Epithelial cell of prostate (primary cell): ENCODE results near the gene STK26.
"Not testable (repeated sequence)": the region's sequence is repeated elsewhere in the genome, so short reads cannot be mapped to it uniquely, and the experiment has no call there.

Experiments
- DNase-seq: peaks from one replicate; pipeline ENCODE4 v3.0.0-alpha.2; 2011; ENCODE audit warnings: low read depth, low spot score
- H3K27ac ChIP-seq: fragments of 450-650 bp; 2 replicates; pipeline ENCODE4 v1.5.1; 2017; ENCODE audit warnings: mild to moderate bottlenecking

Gene STK26

DNA sequence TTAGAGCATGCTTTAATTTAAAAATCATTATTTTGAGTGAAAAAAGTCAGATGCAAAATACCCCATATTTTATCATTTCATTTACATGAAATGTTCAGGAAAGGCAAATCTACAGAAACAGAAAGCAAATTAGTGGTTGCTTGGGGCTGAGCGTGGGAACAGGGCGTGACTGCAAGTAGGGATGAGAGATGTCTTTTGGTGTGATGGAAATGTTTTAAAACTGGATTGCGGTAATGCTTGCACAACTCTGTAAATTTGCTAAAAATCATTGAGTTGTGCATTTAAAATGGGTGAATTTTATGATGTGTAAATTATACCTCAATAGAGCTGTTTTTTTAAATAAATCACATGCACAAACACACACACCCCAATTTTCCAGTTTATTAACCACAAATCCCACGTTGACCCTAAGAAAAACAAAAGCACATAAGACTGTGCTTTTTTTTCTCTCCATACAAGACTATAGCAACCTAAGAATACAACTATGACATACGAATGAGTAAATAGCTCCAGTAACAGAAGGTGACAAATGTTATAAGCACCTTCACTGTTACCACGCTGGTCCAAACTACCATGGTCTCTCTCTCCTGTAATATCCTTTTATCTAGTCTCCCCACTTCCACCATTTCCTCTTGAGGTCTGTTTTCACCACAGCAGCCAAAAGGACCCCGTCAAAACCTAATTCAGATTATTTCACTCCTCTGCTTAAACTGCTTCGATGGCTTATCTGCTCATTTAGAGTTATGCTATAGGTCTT, 67.5 kb downstream of the STK26 start:
- no peak overlapping the region for H3K27ac ChIP-seq
- no peak for DNase-seq

DNA sequence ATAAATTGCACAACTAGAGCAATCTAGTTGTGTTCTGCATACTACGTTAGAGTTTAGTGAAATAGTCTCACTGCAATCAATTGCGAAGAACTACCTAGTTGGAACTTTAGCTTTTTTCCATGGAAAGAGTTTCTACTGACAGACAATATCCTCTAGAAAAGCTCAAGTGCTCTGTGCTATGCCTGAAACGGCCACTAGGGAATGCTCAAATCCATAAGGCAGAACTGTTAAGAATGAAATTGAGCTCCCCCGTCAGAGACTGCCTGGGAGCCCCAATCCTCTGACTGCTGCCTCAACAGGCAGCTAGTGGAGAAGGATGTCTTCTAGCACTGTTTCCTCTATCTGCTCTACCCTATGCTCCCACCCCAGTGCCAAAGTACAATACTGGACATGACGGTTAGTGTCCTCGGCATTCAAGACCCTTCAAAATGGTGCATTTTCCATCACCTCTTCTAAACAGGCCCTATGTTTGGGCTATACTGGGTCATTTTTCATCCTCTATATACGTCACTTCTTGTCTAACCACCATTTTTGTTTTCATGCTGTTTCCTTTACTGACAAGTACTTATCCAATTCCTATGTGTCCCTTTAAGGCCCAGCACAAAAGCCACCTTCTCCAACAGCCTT, 69.5 kb downstream of the STK26 start:
- peak; percentile 6 for DNase-seq
- H3K27ac ChIP-seq: no peak overlapping the region

DNA sequence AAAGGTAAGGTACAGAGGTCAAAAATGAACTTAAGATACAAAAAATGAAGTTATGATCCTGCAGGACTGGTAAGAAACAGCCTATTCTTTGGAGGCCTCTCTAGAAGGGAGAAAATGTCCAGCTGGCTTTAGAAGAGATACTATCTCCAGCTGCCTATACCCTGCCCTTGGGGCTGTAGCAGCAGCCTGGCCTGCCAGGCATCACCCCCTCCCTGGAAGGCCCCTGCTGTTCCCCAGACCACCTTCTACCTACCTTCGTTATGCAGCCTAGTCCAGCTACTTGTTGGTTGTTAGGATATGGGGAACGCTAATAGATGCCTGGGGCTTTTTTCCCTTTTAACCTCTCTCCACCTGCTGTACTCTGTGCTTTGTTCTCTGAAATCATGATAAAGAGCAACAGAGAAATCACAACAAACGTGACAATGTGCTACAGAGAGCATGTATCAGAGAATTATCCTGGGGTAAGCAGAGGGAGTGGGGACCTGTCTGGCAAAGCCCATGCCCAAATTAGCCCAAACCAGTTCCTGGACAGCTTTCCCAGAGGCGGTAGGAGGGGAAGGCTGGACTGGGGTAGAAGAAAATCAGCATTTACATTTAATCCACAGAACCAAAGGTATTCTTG, 70.2 kb downstream of the STK26 start:
- H3K27ac ChIP-seq: no peak overlapping the region

DNA sequence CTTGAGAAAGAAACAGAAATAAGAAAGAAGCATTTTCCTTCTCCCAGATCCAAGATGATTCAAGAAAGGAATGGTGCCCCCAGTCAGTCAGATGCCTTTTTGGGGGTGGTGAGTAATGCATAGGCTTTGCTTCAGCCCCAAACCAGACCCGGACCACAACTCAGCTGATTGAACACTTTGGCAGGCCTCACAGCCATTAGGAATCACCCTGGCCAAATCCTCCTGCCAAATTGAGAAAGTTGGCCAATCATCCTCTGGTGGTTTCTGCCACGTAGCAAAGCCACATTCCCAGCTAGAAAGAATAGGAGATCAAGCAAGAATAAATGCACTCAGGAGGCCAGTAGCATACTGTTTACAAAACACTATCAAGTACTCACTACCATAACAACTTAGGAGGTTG, 71.1 kb downstream of the STK26 start:
- DNase-seq: no peak
- no peak overlapping the region for H3K27ac ChIP-seq

More for the DNA sequence above, 70.2 kb downstream of the STK26 start:
- no peak for DNase-seq

DNA sequence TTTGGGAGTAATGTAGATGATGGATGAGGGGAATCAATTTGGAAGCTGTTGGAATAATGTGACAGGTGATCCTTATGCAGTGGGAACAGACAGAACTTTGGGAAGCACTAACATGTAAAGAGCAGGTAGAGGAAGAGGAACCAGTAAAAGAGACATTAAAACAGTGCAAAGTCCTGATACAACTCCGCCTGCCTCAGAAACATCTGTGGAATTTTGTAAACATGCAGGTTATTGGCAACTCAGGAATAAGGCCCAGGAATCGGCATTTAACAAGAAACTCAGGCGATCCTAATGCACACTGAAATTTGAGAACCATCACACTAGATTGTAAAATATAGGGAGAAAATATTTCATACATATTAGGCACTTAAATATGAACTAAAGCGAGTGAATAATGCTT, 75.6 kb downstream of the STK26 start:
- H3K27ac ChIP-seq, DNase-seq: not testable (repeated sequence)

DNA sequence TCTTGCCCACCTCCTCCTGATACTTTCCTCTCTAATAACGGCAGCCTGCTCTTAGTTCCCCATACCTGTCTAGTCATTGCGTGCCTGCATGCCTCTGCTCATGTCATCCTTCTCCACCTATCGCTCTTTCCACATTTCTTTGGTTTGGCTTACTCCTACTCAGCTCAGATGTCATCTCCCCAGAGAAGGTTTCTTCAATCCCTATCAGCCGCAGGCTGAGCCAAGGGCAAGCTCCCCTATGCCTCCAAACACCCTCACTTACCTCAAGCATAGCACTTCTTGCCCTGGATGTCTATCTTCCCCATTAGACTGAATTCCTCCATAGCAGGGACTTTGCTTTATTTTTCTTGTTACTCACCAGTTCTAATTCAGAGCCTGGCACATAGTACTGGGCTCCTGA, 78.1 kb downstream of the STK26 start:
- DNase-seq: no peak
- H3K27ac ChIP-seq: no peak overlapping the region

DNA sequence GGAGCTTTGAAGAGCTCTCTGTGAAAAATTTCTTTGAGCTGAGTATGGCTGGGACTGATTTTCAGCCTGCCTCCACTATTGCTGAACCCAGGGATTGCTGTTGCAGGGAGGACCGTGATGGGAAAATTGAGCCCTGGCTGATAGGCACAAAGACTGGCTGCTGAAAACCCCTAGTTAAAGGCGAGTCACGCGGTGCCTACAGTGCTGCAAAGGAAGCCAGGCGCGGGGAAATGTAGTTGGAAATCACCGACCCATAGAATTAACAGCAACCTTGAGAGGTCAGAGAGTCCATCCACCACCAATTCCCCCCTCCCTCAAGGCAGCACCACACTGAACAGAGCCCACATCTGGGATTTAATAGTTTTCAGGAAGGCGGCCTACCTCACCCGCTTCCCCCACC, 78.7 kb downstream of the STK26 start:
- H3K27ac ChIP-seq: no peak overlapping the region
- no peak for DNase-seq

DNA sequence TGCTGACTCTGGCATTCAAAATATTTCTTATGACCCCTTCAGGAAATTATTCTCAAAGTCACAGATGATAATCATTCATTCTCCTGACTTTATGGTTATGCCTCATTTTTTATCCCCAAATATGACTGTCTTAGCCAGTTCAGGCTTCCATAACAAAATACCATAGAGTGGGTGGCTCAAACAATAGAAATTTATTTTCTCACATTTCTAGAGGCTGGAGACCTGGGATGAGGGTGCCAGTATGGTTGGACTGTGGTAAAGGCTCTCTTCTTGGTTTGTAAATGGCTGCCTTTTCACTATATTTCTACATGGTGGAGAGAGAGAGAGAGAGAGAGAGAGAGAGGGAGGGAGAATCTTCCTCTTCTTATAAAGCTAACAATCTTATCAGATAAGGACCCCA, 84.2 kb downstream of the STK26 start:
- no peak for DNase-seq
- no peak overlapping the region for H3K27ac ChIP-seq

DNA sequence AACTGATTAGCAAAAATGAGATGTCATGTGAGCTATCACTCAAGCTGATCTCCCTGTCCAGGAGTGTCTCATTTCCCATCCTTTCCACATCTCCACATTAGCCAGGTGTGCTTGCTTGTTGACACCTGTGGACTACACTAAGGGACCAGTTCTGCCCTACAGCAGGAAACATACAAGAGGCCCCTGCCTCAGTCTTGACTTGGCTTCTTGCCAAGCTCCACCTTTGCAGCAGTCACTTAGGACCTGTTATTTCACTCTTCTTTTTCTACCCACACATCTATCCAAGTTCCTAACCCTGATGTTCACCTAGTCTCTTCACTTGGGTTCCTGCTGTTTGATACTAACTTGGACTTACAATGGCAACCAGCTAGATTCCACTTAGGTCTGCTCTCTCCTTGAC, 91.5 kb downstream of the STK26 start:
- no peak overlapping the region for H3K27ac ChIP-seq
- no peak for DNase-seq

DNA sequence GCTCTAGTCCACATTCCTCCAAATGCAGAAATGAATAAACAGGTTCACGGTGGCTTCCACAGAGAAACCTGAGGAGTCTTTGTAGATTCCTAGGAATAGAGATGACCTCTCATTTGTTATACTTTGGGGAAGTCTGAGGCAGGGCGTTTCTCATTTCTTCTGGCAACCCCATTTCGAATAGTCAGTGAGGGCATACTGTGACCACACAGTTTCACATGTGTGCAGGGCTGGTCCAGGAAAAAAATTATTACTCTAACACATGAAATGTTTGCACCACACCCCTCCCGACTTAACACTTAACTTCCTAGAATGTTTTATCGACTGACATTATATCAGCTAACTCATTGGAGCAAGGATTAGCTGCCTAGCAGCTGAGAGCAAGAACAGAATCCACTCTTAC, 92.7 kb downstream of the STK26 start:
- no peak for DNase-seq
- H3K27ac ChIP-seq: no peak overlapping the region

DNA sequence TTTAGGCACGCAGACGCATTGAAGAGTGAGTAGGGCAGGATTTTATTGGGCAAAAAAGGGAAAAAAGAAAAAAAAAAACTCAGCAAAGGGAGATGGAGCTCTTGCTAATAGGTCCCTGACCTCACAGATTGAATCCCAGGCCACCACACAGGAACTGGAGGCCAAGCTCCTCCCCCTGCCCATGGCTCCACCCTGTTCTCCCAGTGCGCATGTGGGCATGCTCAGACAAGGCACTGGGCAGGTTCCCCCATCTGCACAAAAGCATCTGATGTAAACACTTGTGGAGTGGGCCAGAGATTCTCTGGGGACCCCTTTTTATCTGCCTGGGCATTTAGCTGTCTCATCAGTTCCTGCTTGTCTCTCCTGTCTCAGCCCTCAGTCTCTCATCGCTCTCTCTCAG, 95.3 kb downstream of the STK26 start:
- no peak for DNase-seq

DNA sequence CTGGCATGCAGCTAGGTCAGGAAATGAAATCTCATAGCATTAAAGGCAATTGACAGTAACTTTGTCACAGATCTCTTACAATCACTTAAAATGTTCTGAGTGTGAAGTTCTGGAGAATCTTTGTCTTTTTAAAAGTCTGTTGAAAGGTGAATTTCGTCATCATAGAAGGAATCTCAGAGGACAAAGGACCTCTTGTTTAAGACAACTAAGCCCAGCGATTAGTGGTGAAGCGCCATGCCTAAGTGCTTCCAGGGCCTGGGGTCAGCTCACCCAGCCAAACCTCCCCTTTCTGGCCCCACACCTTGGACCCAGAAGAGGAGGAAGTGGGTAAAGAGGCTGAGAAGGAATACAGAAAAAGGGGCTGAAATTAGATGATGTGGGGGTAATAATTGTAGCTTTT, 96.2 kb downstream of the STK26 start:
- DNase-seq: no peak
- H3K27ac ChIP-seq: peak overlapping the region; percentile 13

More for the DNA sequence above, 95.3 kb downstream of the STK26 start:
- no peak overlapping the region for H3K27ac ChIP-seq

DNA sequence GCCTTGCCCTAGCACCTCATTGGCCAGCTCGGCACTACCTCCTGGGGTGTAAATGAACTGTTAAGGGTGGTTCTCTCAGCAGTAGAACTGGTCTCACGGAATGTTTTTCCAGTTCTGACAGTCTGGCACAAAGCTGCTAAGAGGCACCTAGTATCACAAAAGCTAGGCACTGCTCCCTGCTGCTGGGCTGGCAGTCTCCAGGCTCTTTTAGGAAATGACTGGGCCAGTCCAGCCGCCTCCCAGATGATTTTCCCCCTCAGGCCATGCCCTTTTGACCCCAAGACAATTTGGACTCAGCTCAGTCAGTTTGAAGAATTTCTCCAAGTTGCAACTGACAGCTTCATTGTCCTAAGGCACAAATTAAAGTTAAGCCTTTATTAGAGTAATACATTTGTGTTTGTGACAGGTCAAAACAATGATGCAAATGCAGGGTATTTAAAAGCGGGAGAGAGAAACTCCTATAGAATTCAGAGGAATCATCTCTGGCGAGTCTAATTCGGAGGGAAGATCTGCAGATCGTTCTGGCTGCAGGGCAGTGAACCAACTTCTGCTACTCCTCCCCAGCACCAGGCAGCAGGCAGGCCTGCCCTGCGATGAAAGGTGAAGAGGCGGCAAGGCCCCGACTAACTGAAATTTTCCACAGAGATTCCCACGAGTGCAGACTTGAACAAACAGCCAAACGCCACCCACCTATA, 96.9 kb downstream of the STK26 start:
- H3K27ac ChIP-seq: peak overlapping the region; percentile 13
- DNase-seq: no peak

DNA sequence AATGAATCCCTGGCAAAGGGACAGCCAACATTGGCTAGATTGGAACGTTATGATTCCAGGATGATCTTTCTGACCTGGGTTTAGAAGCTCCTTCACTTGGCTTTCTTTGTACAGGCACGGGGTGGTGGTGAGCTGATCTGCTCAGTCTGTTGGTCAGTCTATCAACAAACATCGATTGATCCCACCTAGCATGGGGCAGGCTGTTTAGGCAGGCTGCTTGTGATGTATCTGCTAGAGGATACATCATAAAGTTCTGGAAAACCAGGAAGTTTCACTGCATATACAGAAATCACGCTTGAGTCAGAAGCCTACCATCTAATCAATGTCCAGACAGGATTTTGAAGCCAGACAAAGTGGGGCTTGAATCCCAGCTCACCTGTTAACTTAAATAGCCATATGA, 97.8 kb downstream of the STK26 start:
- no peak for DNase-seq
- H3K27ac ChIP-seq: no peak overlapping the region
